Stimulated activated CD4-positive, alpha-beta T cell treated with anti-CD3 and anti-CD28 coated beads, Interleukin-15, amount 100 ng/mL, for 48 hours (primary cell): ENCODE data around the gene SLC25A45.
"Not testable (repeated sequence)": the region's sequence is repeated elsewhere in the genome, so short reads cannot be mapped to it uniquely, and the experiment has no call there.

Experiments
- DNase-seq, 2 donors: peaks; one replicate each; pipeline ENCODE4 v3.0.0-alpha.2; 2020; ENCODE audit warnings: low read depth in 2 of 2

Gene SLC25A45

DNA sequence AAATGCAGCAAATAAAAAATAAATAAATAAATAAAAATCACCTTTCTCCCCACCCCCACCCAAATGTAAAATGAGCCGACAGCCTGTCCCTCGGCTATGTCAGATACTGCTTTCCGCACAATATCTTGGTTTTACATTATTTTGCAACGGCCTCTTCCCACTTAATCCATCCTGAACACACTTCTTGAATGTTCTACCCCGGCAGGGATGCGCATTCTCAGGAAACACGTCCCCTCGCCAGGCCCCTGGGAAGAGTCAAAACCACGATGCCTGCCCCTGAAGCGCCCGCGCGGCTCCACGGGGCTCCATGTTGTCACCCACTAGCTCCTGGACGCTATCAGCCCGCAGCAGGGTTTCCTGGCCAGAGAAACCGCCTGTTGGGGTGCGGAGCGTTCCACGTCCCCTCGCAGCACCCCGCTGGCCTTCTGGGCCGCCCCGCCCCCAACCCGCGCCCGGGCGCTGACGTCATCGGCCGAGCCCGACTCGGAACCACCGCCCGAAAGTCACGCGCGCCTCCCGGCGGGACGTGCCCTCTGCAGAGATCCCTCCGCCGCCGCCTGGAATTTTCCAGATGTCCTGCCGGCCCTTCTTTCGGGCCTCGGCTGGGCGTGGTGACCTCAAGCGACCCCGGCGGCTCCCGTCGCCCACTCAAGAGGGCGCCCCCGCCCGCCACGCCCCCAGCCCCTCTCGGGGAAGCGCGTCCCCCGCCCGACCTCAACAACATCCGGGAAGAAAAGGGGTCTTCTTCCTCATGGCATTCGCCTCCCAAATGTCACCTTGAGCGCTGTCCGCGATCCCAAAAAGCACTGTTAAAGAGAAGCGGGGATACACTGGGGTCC lies 39.6 kb upstream of the SLC25A45 start:
- DNase-seq: peak; percentile 97

DNA sequence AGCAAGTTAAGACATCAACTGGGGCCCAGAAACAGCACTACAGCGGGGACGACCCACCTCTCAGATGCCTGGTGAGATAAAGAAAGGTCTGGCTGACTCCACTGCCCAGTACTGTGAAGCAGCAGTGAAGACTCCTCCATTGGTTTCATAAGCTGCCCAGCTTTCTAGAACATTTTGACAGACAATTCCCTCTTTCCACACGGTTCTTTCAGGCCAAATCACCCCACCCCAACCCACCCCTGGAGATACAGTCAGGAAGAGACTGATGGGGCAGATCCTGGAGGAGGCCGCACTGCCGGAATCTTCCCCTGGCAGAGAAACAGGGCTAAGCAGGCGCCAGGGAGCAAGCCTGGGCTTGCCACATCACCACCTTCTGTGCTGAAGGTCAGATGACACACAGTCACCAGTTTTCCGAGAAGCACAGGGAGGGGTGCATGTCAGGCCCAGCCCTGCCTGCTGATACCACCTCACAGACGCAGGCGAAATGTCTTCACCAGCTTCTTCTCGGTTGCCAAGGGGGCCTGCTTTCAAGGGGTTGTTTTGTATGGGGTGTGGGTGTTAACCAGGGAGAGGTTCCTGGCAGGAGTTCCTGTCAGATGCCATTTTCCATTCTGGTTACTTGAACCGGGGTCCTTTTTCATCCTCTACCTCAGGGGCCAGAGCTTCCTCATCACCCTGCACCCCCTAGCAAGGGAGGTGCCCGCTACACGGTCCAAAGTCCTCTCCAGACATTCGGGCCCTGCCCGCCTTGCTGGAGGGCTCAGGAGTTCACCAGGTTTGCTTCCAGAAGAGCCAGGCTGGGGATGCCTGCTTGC lies 38.7 kb upstream of the SLC25A45 start:
- DNase-seq: peak; percentile 85 to 87

DNA sequence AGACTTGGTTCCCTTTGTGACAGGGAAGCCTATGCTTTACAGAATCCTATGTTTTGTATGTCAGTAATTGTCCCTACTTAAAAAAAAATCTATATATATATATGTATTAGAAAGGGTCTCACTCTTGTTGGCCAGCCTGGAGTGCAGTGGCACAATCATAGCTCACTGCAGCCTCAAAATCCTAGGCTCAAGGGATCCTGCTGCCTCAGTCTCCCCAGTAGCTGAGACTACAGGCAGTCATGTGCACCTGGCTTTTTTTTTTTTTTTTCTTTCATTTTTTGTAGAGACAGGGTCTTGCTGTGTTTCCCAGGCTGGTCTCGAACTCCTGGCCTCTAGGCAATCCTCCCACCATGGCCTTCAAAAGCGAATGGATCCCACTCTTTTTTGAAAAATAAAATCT lies 38.1 kb upstream of the SLC25A45 start:
- no peak for DNase-seq

DNA sequence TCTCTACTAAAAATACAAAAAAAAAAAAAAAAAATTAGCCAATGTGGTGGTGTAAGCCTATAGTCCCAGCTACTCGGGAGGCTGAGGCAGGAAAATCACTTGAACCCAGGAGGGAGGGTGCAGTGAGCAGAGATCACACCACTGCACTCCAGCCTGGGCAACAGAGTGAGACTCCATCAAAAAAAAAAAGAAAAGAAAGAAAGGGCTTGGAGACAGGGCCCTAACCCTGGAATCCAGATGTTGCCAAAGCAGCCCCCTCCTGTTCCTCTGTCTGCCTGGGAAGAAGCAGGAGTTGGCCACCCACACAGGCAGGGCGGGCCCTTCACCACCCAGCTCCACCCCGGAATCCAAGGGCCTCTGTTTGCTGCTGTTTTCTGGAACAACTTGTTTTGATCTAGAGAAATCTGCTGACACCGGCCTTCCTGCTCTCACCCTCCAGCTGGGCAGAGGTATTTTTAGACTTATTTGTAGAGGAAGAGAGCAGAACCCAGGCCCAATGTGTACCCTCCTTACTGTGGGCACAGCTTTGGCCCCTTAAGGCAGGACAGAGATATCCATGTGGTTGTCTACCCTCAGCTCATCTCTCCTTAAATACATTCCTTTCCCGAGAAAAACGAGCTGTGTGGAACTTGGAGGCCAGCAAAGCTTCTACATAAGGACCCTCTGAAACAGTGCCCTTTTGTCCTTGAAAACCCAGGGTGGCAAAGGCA lies 37.5 kb upstream of the SLC25A45 start:
- no peak for DNase-seq

DNA sequence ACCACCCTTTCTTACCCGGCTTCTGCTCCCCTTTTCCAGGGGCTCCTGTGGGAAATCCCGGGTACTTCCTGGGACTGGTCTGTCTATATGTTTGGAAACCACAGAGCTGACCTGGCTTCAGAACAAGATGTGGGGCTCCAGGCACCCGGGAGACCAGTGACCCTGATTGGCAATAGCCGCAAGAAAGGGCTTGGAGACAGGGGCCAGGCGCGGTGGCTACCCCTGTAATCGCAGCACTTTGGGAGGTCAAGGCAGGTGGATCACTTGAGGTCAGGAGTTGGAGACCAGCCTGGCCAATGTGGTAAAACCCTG lies 37.0 kb upstream of the SLC25A45 start:
- DNase-seq: no peak

DNA sequence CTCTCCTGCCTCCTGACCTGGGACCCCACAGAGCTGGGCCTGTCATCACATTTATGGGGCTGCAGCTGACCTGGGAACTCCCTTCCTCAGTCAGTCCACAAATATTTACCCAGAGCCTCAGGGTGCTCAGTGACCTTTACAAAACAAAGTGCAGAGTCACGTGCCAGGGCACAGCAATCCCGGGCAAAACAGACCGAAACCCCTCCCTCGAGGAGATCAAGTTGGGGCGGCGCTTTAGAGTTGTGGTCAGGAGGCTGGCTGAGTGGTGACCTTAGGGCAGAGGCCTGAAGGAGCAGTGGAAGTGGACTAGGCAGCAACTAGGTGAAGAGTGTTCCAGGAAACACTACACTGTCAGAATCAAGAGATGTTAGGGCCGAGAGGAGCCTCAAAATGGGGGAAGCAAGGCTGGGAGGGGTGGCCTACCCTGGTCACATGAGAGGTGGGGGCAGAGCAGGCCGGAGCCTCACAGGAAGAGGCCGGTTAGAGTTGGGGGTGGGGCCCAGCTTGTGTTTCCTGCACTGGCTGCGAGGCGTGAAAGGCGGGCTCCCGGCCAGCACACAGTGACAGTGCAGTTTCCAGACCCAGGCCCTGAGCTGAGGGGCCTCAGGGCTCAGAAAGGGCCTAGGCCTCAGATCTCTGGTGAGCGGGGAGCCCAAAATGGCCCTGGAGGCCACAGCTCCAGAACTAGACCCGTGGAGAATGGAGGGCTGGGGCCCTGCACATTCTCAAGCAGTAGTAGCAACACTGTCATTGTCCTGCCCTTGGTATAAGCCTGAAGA lies 36.4 kb upstream of the SLC25A45 start:
- DNase-seq: peak; percentile 90 to 93

DNA sequence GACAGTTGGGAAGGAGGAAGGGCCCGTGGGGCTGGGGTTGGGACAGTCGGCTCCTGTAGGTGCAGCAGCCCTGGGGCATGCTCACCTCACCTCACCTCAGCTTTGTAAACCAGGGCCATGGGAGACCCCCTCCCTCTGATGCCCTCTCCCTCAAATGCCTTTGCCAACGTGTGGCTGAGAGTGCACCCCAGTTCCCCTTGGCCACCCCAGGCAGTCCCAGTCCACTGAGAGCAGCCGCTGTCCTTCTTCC lies 35.9 kb upstream of the SLC25A45 start:
- DNase-seq: no peak

DNA sequence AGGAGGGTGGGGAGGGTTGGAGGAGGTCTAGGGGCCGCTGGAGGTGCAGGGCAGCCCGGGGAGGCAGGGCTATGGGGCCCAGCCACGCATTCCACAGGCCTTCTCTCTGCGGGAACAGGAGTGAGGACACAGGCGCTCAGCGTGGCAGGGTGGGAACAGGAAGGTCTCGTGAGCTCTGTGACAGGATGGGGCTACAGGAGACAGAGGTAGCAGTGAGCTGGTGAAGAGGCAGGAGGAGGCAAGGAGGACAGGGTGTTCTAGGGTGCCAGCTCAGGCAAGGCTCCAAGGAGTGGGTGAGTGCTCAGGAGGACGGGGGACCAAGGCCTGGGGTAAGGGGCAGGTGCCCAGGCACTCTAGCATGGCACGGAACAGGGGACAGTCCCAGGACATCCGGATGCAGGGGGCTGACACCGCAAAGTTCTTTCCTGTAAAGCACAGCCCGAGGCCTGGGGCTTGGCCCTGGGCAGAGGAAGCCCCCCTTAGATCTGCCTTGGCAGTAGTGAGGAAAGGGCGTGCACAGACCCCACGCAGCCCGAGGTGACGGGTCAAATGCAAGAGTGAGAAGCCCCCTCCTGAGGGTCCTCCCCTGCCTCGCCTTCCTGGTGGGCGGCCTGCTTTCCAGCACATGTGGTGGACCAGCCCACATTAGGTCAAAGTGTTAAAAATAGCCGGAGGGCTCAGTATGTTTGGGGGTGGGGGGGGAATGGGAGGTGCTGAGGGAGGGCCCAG lies 35.4 kb upstream of the SLC25A45 start:
- DNase-seq: no peak

DNA sequence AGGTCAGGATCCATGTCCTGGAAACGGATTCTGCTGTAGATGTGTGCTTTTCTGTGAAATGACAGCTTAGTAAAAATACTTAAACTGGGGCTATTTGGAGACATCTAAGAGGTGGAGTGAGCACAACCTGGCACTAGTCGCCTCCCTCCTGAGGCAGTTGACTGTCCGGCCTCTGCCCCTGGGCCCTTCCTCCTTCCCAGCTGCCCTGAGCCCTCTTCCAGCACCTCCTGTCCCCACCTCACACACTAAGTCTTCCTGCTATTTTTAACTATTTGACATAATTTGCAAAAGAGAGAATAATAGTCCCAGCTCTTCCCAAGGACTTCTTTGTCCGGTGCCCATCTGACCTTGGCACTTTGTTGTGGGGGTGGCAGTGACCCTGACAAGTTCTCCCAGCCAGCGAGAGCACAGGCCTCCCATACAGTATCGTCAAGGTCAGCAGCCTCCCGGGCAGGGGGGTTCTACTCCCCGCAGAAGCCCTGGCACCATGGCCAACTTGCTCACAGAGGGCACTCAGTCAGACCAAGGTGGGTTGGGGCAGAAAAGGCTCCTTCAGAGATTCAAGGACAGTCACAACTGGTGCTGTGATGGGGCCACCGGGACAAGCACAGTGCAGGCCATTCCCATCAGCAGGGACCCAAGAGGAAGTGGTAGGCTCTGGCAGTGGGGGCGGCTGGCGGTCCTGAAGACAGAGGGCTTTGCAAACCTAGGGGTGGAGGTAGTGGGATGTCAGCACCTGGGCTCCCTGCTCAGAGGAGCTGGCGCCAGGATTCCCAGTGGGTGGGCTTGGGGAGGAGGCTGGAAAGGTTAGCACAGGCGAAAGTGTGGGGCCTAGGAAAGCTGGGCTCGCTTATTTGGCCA lies 34.6 kb upstream of the SLC25A45 start:
- DNase-seq: no peak

DNA sequence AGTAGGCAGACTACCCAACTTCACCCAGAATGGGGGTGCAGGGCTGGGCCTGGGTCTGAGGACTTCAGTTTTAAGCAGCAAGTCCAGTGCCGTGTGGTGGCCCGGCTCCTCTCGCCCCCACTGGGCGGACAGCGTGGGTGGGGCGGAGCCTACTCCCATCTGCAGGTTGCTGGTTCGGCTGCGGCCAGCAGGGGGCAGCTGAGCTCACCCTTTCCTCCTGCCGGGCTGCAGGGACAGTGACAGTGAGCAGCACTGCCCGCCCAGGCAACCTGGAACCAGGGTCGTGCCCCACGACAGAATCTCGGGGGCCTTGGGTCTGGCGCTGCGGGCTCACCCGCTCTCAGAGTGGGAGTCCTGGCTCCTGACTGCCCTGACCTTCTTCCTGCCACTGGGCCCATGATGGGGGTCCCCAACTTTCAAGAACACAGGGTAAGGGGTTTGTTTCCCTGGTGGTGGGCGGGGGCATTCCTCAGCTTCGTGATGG lies 33.9 kb upstream of the SLC25A45 start:
- DNase-seq: peak; percentile 86 to 92

DNA sequence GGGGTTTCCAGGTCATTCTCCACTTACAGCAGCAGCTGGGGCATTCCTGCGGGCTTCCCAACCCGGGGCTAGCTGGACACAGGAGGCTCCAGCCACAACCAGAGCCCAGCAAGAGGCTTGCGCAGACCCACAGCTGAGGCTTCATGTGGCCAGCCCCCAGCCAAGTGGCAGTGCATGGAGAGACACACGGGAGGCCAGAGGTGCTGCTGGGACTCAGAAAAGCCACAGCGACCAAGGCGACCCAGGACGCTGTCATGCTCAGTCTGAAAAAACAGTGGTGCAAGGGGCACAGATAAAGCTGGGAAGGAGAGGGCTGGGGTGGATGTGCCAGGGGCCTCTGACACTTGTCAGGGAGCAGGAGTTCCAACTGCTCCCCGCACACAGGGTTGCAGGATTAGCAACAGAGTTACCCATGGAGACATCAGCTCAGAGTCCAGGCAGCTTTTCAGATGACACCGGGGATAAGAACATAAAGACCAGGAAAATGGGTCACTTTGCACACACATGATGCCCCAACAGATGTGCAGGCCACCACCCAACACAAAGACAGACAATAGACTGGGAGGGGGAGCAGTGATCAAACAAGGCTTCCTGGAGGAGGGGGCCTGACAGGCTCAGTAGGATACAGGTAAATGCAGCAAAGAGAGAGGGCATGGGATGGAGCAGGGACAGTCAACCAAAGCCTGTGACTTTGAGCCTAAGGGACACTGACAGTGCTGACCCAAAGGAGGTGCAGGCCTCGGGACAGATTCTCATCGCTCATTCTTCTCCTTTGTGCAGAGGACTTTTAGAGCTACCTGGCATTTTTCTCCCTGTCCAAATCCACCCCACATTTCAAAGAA lies 33.3 kb upstream of the SLC25A45 start:
- no peak for DNase-seq

DNA sequence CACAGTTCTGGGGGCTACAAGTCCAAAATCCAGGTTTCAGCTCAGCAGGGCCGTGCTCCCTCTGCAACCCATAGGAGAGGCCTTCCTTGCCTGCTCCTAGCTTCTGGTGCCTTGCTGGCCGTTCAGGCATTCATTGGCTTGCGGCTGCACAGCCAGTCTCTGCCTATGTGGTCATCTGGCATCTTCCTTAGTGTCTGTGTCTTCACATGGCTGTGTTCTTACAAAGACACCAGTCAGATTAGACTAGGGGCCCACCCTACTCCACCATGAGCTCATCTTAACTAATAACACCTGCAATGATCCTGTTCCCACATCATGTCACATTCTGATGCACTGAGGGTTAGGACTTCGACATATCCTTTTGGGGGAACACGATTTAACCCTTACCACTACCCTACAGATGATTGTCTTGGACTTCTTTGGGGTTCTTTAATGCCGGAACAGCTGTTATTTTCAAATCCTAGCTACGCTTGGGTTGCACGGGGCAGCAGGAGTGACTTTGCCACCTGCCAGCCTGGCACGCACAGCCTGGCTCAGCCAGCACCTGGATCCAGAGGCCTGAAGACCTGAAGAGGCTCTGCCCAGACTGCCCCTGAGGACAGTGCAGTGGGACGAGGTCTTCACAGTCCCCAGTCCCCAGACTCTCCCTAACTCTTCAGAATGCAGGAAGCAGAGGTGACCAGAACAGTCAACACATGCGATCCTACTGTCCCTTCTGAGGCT lies 32.5 kb upstream of the SLC25A45 start:
- no peak for DNase-seq

DNA sequence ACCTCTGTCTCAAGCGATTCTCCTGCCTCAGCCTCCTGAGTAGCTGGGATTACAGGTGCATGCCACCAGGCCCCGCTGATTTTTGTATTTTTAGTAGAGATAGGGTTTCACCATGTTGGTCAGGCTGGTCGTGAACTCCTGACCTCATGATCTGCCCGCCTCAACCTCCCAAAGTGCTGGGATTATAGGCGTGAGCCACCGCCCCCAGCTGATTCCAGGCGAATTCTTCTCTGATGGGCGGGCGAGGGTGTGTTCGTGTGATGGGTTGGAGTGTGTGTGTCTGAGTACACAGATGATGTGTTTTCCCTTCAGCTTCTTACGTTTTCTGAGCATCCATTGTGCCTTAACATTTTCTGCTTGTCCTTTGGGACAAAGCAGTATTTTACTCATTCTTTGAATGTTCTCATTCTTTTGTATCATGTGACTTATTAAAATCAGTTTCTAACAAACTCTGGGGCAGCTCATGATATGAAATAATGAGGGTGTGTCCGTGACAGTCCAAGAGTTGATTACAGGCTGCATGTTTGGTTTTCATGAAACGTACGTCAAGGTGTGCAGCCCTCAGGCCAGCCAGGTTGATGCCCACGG lies 30.7 kb upstream of the SLC25A45 start:
- not testable (repeated sequence) for DNase-seq

DNA sequence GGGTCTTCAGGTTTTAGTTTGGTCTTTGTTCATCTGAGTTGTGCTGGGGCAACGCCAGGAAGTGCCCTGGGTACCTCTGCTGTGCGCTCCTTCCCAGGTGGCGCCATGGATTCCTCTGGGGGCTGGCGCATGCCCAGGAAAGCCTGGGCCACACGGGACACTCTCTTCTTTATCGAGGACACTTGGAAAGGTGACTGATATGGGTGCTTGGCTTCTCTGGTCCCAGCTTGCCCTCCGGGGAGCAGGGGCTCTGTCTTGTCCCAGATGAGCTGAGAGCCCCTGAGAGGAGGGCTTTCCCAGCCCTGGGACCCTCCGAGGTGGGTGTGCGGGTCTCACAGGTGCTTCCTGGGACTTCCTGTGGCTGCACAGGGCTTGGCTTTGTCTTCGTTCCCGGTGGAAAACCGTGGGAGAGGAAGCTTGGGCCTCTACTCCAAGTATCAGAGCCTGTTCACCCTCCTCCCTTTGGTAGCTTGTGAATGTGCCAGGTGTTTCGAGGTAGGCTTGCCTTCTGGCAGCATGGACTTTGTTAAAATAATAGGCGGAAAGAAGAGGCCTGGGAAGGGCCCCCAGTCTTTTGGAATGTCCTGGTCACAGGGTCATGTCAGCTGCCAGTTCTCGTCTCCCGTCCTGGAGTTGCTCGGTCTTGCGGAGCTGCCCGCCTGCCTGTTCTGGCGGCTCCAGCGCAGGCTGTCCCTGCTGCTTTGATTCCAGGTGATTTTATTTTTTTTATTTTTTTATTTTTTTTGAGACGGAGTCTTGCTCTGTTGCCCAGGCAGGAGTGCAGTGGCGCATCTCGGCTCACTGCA lies 30.0 kb upstream of the SLC25A45 start:
- no peak for DNase-seq

DNA sequence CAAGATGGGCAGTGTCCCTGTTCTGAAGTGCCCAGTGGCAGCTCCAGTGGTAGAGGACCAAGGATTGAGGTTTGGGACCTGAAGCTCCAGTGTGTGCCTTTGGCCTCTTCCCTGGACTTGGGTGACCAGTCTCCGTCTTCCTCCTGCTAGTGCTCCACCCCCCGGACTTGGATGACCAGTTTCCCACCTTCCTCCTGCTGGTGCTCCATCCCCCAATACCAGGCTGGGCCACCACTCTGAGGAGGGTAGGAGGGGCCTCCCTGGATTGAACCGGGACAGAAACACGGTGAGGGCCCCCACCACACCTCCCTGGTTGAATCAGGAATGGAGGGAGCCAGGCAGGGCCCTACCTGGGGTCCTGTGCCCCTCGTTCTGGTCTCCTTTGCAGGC lies 29.2 kb upstream of the SLC25A45 start:
- no peak for DNase-seq

DNA sequence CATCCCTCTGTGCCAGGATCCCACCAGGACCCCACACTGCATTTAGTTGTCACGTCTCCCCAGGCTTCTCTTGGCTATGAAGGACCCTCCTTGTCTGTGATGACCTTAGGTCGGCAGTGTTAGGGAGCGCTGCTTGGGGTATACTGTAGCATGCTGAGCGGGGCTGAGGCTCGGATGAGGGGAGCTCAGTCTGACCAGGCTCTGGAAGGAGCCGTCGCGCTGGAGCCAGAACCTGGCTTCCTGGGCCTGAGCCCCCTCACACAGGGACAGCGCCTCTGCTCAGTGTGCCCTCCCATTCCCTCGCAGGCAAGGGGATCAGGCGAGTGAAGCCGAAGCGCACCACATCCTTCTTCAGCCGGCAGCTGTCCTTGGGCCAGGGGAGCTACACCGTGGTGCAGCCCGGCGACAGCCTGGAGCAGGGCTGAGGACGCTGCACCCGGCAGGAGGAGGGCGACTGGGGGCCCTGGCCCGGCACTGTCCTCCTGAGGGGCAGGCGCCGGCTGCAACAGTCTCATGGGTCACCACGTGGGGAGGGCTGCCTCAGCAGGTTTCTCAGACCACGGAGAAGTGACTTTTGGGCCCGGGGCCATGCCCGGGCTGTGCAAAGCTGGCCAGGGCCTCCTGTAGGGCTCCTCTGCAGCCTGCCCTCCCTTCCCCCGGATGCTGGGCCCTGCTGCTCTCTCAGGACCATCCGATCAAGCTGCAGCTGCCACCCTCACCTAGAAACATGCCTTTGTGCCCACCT lies 28.7 kb upstream of the SLC25A45 start:
- DNase-seq: no peak
